Measurements from ENCODE around the gene KIF14. TPM values are rescaled to one million over a fixed set of nuclear protein-coding genes. Genes with fewer than 3 reads are reported as not detected.
A peak's percentile ranks its signal among the peaks of the same experiment; 100 is the strongest.

The KIF14 gene
- total and polyA plus RNA-seq, 2 of the 13 experiments (the other 11 are each of a cell fraction or from before 2014, with no cell fraction given): 3.3 to 11.2 TPM

DNA sequence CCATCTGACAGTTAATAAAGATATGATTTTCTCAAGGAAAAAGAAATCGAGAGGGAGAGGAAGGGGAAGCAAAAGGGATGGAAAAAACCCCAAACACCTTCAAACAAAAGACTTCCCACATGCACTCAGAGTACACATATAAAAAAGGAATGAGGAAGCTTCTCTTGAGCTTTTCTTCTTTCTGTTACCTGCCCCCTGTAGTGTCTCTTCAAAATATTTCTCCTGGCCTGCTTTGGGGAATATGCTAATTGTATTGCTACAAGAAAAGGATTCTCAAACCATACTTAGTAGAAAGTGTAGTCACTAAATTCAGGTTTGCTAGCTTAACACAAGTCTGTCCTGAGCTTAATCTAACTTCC is 58.7 kb downstream of the KIF14 start:
- Histone ChIP-seq H3K79me2 (ENCODE audit: insufficient read depth, low read length) (no peaks in the 10 kb centered on the region), H4K20me1 (ENCODE audit: insufficient read depth, low read length) (no peaks in the 10 kb centered on the region), H3K9ac (ENCODE audit: insufficient read depth, low read depth, low read length) (no peak overlapping the region), H3K27me3 (ENCODE audit: control insufficient read depth in 1 of 2, insufficient read depth in 2 of 2, low read length in 2 of 2) (no peaks in the 10 kb centered on the region), H3K27ac (ENCODE audit: extremely low read length, insufficient read depth, low read length) (no peak overlapping the region), H2AFZ (ENCODE audit: low read length) (no peak overlapping the region), H3K4me1 (ENCODE audit: insufficient read depth, low read length) (no peaks in the 10 kb centered on the region), H3K4me2 (ENCODE audit: low read depth, low read length) (no peak overlapping the region), H3K9me3 (ENCODE audit: low read length) (no peaks in the 10 kb centered on the region), H3K36me3 (replicated peaks in 1 of 2; ENCODE audit: control insufficient read depth in 1 of 2, insufficient read depth in 2 of 2, low read length in 2 of 2) (peaks cover 0 to 25% of the 10 kb centered on the region in 2 experiments; a peak in 3 of 5 replicates), H3K4me3 (replicated peaks in 1 of 3; ENCODE audit: insufficient read depth in 1 of 3, low read depth in 2 of 3, low read length in 3 of 3) (no peak overlapping the region)
- CTCF ChIA-PET (ENCODE audit: low intra/inter-chr PET ratio, low total read pairs): no interaction called here
- no peak for TF ChIP-seq ZNF672 (CRISPR knock-in tag; IDR thresholded peaks at IDR 0.05)
- DNase-seq (ENCODE audit: low spot score) (no peak), FAIRE-seq (no peak), ATAC-seq (no peak)
- POLR2A ChIA-PET: no interaction called here
- in situ Hi-C loops (cut with HindIII; ENCODE audit: extremely low pct_ligation_motif_present, low pct_unique_long_range_greater_than_20kb): no loop called here
- intact Hi-C loops (cut with micrococcal nuclease; ENCODE audit: unreplicated experiment): no loop called here
- 79% methylated on average over 1 of the region's 1 CpG for WGBS (ENCODE audit: low lambda C conversion rate)
- no TSS peak for BruUV-seq (replicated peaks)

DNA sequence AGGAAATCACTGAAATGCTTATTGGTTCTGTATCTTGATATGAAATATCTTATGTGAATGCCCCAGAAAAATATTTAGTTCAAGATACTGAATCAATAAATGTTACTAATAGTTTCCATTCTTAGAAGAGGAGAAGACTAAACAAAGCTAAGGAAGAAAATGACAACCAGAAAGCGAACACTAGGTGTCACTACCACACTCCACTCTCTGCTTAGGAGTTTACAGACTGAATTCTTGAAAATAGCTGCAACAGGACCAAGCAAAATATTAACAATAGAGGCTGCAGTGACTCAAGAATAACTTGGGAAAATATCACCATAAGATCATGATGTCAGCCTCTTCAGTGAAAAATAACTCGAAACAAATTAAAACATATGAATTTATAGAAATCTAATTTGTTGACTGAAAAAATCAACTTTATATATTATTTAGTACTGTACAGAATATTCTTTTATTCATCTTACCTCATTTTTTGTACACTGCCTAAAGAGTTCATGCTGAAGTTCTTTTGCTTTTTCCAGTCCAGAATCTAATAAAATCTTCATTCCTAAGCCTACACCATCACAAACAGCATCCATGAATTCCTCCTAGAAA is 61.6 kb downstream of the KIF14 start:
- H3K4me1 ChIP-seq (ENCODE audit: insufficient read depth, low read length): no peaks in the 10 kb centered on the region
- H3K27ac ChIP-seq (ENCODE audit: extremely low read length, insufficient read depth, low read length): no peak overlapping the region
- H3K9ac ChIP-seq (ENCODE audit: insufficient read depth, low read depth, low read length): no peak overlapping the region
- intact Hi-C loops (cut with micrococcal nuclease; ENCODE audit: unreplicated experiment) (loop anchor here (1.0 to 5.0 kb wide), 3 partner anchors 279 to 553 kb away; partner anchors contain the start of gene CACNA1S), in situ Hi-C loops (cut with HindIII; ENCODE audit: extremely low pct_ligation_motif_present, low pct_unique_long_range_greater_than_20kb) (no loop called here)
- H3K36me3 ChIP-seq (replicated peaks in 1 of 2; ENCODE audit: control insufficient read depth in 1 of 2, insufficient read depth in 2 of 2, low read length in 2 of 2): peaks cover 0 to 18% of the 10 kb centered on the region in 2 experiments; a peak in 2 of 5 replicates
- peak; percentile 57 for FAIRE-seq
- H3K9me3 ChIP-seq (ENCODE audit: low read length): no peaks in the 10 kb centered on the region
- no peak overlapping the region for H3K4me3 ChIP-seq (replicated peaks in 1 of 3; ENCODE audit: insufficient read depth in 1 of 3, low read depth in 2 of 3, low read length in 3 of 3)
- H3K79me2 ChIP-seq (ENCODE audit: insufficient read depth, low read length): no peaks in the 10 kb centered on the region
- H3K4me2 ChIP-seq (ENCODE audit: low read depth, low read length): no peak overlapping the region
- 42% methylated on average over 2 of the region's 2 CpGs for WGBS (ENCODE audit: low lambda C conversion rate)
- H3K27me3 ChIP-seq (ENCODE audit: control insufficient read depth in 1 of 2, insufficient read depth in 2 of 2, low read length in 2 of 2): no peaks in the 10 kb centered on the region
- no TSS peak for BruUV-seq (replicated peaks)
- no peak overlapping the region for H2AFZ ChIP-seq (ENCODE audit: low read length)
- peak; percentile 29 for DNase-seq (ENCODE audit: low spot score)
- no peaks in the 10 kb centered on the region for H4K20me1 ChIP-seq (ENCODE audit: insufficient read depth, low read length)
- ATAC-seq: peak; percentile 67
- POLR2A ChIA-PET: no interaction called here
- CTCF ChIA-PET (ENCODE audit: low intra/inter-chr PET ratio, low total read pairs): interaction anchor here (1.1 to 2.4 kb wide), 3 partner anchors 244 to 484 kb away, joined by 4 to 9 read pairs (median 5); no protein-coding TSS in a partner anchor
- TF ChIP-seq RXRA (CRISPR knock-in tag; IDR thresholded peaks at IDR 0.05) (no peak), MEF2D (CRISPR knock-in tag; IDR thresholded peaks at IDR 0.05) (no peak), SNRNP70 (IDR thresholded peaks at IDR 0.05; ENCODE audit: low read depth, low read length) (no peak), ZNF777 (CRISPR knock-in tag; IDR thresholded peaks at IDR 0.05) (no peak), STAG1 (CRISPR knock-in tag; IDR thresholded peaks at IDR 0.05) (peak; percentile 72), ZNF496 (CRISPR knock-in tag; IDR thresholded peaks at IDR 0.05; ENCODE audit: insufficient replicate concordance) (no peak), NFRKB (IDR thresholded peaks at IDR 0.05) (no peak)
- TF ChIP-seq, protein P1, sequence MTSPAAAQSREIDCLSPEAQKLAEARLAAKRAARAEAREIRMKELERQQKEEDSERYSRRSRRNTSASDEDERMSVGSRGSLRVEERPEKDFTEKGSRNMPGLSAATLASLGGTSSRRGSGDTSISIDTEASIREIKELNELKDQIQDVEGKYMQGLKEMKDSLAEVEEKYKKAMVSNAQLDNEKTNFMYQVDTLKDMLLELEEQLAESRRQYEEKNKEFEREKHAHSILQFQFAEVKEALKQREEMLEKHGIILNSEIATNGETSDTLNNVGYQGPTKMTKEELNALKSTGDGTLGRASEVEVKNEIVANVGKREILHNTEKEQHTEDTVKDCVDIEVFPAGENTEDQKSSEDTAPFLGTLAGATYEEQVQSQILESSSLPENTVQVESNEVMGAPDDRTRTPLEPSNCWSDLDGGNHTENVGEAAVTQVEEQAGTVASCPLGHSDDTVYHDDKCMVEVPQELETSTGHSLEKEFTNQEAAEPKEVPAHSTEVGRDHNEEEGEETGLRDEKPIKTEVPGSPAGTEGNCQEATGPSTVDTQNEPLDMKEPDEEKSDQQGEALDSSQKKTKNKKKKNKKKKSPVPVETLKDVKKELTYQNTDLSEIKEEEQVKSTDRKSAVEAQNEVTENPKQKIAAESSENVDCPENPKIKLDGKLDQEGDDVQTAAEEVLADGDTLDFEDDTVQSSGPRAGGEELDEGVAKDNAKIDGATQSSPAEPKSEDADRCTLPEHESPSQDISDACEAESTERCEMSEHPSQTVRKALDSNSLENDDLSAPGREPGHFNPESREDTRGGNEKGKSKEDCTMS (CRISPR knock-in tag; conservative IDR thresholded peaks at IDR 0.05): no peak
- TF ChIP-seq, protein P2, sequence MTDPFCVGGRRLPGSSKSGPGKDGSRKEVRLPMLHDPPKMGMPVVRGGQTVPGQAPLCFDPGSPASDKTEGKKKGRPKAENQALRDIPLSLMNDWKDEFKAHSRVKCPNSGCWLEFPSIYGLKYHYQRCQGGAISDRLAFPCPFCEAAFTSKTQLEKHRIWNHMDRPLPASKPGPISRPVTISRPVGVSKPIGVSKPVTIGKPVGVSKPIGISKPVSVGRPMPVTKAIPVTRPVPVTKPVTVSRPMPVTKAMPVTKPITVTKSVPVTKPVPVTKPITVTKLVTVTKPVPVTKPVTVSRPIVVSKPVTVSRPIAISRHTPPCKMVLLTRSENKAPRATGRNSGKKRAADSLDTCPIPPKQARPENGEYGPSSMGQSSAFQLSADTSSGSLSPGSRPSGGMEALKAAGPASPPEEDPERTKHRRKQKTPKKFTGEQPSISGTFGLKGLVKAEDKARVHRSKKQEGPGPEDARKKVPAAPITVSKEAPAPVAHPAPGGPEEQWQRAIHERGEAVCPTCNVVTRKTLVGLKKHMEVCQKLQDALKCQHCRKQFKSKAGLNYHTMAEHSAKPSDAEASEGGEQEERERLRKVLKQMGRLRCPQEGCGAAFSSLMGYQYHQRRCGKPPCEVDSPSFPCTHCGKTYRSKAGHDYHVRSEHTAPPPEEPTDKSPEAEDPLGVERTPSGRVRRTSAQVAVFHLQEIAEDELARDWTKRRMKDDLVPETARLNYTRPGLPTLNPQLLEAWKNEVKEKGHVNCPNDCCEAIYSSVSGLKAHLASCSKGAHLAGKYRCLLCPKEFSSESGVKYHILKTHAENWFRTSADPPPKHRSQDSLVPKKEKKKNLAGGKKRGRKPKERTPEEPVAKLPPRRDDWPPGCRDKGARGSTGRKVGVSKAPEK (CRISPR knock-in tag; IDR thresholded peaks at IDR 0.05; ENCODE audit: borderline replicate concordance): no peak
